ENCODE results near the gene DOK7.

The DOK7 gene

GRCh38 chr4:3464349-3464905 is 1.3 kb downstream of the DOK7 start:
- DNase-seq, result no peak

GRCh38 chr4:3464911-3465697 is 2.0 kb downstream of the DOK7 start:
- no peak for DNase-seq

- no peak for DNase-seq
These were observed 2.9 kb downstream of the DOK7 start for GRCh38 chr4:3465698-3466671.

GRCh38 chr4:3466691-3467600 is 3.8 kb downstream of the DOK7 start:
- no peak for DNase-seq

GRCh38 chr4:3467601-3468031 is 4.5 kb downstream of the DOK7 start:
- no peak for DNase-seq

GRCh38 chr4:3468154-3468553 is 5.0 kb downstream of the DOK7 start:
- DNase-seq, result no peak

- no peak for DNase-seq
These were observed 5.7 kb downstream of the DOK7 start for GRCh38 chr4:3468804-3469203.

GRCh38 chr4:3469386-3470243 is 6.5 kb downstream of the DOK7 start:
- DNase-seq, result no peak

GRCh38 chr4:3470244-3471097 is 7.4 kb downstream of the DOK7 start:
- DNase-seq, result no peak

- DNase-seq, result no peak
These were observed 8.1 kb downstream of the DOK7 start for GRCh38 chr4:3471098-3471760.

GRCh38 chr4:3471886-3472285 is 8.8 kb downstream of the DOK7 start:
- DNase-seq, result no peak

- no peak for DNase-seq
These were observed 9.5 kb downstream of the DOK7 start for GRCh38 chr4:3472411-3473141.

- no peak for DNase-seq
These were observed 10.3 kb downstream of the DOK7 start for GRCh38 chr4:3473181-3473950.

- DNase-seq, result no peak
These were observed 11.1 kb downstream of the DOK7 start for GRCh38 chr4:3473996-3474765.

GRCh38 chr4:3475041-3475712 is 12.1 kb downstream of the DOK7 start:
- no peak for DNase-seq

GRCh38 chr4:3475713-3476260 is 12.7 kb downstream of the DOK7 start:
- DNase-seq, result no peak

- DNase-seq, result no peak
These were observed 13.2 kb downstream of the DOK7 start for GRCh38 chr4:3476341-3476747.

Measured in activated naive CD4-positive, alpha-beta T cell treated with Interleukin-2 at 50 U/mL for 16 hours (primary cell).